GM19397 (cell line): Measurements from ENCODE around the gene SHC2.
"Not testable (repeated sequence)": the region's sequence is repeated elsewhere in the genome, so short reads cannot be mapped to it uniquely, and the experiment has no call there.

ENCODE experiments used
- ATAC-seq: cut with Tn5 transposase; IDR thresholded peaks from one replicate; pipeline ENCODE4 v1.9.1; 2021; ENCODE audit warnings: mild to moderate bottlenecking, moderate library complexity; ENCODE audit not compliant: unreplicated experiment

Gene SHC2

DNA sequence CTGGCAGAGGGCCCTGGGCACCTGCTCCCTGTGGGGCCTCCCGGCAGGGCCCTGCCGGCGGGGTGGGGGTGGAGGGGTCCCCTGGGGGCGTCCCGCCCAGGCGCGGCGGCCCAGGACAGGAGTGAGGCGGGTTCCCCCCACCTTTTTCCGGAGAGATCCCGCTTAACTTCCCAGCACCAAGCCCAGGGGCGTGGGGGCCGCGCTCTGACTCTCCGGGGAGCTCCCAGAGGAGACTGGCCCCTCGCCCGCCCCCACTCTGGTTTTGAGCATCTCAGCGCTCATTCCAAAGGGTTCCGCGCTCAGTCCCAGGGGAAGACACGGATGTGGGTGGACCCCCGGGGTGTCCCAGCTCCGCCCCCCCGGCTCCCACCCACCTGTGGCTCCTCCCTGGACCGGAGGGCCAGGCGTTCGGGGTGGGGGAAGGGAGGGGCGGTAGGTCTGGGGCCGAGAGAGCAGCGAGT is 52.4 kb downstream of the SHC2 start:
- no peak for ATAC-seq

- ATAC-seq: no peak
Measured at GRCh38 chr19:407511-408440, 53.1 kb downstream of the SHC2 start.

- ATAC-seq: no peak
Measured at GRCh38 chr19:406971-407510, 53.8 kb downstream of the SHC2 start.

GRCh38 chr19:406135-406781 is 54.6 kb downstream of the SHC2 start:
- no peak for ATAC-seq

DNA sequence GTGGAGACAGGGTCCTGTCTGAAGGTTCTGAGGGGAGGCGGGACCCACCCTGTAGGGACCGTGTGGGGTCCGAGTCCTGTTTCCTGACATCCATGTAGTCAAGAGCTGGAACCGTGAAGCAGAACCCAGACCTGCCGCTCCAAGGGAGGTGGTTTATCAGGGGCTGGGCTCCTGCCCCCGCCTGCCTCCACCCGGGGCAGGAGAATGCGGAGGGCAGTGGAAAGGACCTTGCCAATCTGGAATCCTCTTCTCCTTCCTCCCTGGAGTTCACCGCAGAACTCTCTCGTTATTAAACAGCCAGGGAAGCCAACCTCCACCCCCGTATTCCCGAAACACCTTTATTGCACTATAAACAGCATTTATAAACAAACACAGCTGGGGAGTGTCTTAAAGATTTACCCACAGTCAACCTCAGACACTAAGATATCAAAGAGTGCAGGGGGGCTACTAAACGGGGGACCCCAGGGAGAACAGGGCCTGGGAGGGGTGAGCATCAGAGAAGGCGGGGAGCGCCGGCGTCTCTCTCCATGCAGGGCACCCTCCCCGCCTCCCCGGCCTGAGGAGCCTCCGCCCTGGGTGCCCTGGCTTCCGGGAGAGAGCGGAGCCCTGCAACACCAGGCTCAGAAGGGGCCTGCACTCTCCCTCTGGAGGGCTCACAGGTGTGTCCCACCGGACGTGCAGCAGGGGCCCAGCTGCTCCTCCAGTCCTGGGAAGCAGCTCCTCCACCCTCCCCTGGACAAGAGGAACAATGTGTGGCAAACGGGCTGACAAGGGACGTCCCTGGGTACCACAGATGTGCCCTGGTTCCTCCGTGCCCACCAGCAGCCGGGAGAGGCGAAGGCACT is 55.5 kb downstream of the SHC2 start:
- no peak for ATAC-seq

- ATAC-seq: no peak
Measured at GRCh38 chr19:403221-404027, 57.4 kb downstream of the SHC2 start.

DNA sequence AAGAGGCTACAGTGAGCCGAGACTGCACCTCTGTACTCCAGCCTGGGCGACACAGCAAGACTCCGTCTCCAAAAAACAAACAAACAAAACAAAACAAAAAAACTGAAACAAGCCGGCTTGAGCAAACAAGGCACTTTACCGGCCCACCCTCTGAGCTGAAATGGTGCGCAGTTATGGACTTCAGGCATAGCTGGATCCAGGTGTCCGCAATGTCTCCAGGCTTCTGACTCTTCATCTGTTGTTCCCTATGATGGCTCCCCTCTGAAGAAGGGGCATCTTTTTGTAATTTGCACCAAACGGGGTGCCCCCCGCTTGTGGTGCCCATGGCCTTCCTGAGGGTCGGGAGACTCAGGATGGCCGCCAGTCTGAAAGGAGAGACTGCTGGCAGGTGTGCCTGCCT is 58.0 kb downstream of the SHC2 start:
- ATAC-seq: no peak

DNA sequence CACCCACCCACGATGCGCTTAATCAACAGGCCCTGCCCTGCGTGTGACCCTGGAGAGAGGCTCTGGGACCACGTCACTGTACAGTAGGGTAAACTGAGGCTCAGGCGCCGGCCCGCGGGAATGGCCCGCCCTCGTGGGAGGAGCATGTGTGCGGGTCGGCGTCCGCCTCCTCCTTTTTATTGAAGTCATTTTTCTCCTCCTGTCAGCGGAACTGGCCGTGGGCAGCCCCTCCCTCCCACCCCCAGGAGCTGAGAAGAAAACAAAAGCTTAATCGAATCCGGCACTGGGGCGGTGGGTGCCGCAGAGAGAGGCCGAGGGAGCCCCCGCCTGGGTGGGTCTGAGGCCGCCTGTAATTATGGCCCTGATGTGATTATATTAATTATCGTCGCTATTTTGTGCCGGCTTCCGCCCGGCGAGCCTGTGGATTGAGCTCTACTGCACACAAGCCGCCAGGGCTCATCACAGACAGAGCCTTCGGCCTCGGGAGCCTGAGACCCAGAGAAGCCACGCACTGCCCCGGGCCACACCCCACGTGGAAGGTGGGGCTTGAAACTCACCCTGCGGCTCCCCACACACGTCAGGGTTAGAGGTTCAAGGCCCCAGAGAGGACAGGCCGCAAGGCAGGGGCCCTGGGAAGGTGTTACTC is 58.8 kb downstream of the SHC2 start:
- no peak for ATAC-seq

- no peak for ATAC-seq
Measured at GRCh38 chr19:400976-401865, 59.6 kb downstream of the SHC2 start.

DNA sequence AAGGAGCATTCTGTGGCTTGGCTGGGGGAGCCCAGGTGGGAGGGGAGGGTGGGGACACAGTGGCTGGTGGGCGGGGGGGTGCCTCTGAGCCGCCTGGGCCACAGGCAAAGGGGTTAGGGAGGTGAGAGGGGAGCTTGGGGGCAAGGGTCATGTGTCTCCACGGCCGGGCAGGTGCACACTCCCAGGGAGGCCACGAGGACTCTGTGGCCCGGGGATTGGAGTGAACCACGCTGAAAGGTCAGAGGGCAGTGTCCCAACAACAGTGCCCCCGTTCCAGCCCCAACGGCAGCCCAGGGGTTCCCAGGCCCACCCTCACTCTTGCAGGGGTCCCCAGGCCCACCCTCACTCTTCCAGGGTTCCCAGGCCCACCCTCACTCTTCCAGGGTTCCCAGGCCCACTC is 61.5 kb downstream of the SHC2 start:
- no peak for ATAC-seq

DNA sequence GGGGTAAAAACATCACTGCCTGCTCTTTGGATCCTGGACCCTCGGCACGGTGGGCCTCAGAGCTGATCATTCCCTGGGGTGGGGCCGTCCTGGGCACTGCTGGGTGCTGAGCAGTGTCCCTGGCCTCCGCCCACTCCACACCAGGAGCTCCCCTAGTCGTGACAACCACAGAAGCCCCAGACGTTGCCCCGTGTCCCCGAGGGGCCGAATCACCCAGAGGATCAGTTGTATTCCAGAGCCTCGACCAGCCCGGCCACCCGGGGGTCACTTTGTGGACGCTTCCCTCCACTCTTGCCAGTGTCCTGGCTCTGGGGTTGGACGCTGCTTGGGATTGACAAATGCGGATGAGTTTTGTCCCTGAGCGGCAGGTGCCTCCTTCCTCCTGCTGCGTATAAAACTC is 62.1 kb downstream of the SHC2 start:
- ATAC-seq: no peak

GRCh38 chr19:397941-398706 is 62.7 kb downstream of the SHC2 start:
- ATAC-seq: no peak

DNA sequence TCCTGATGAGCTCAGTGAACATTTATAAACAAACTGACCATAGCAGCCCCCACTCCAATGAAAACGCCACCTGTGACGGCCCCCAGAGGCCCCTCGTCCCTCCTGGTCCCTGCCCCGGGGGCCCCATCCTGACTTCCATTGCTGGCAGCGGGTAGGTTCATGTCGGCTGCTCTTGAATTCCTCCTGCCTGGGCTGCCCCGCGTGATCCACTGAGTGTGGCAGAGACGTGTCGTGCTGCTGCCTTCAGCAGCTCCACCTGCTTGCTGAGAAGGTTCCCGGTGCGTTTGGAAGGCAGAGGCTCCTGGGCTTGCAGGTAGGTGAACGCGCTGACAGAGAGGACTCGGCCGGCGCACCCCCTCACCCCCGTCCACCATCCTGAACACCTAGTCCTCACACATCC is 63.5 kb downstream of the SHC2 start:
- ATAC-seq: no peak

GRCh38 chr19:395467-395866 is 65.4 kb downstream of the SHC2 start:
- no peak for ATAC-seq

- ATAC-seq: not testable (repeated sequence)
Measured at GRCh38 chr19:394857-395256, 66.0 kb downstream of the SHC2 start.

DNA sequence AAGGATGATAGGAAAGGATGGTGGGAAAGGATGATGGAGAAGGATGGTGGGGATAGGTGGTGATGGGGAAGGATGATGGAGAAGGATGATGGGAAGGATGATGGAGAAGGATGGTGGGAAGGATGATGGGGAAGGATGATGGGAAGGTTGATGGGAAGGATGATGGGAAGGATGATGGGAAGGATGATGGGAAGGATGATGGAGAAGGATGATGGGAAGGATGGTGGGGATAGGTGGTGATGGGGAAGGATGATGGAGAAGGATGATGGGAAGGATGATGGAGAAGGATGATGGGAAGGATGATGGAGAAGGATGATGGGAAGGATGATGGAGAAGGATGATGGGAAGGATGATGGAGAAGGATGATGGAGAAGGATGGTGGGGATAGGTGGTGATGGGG is 67.3 kb downstream of the SHC2 start:
- ATAC-seq: not testable (repeated sequence)

DNA sequence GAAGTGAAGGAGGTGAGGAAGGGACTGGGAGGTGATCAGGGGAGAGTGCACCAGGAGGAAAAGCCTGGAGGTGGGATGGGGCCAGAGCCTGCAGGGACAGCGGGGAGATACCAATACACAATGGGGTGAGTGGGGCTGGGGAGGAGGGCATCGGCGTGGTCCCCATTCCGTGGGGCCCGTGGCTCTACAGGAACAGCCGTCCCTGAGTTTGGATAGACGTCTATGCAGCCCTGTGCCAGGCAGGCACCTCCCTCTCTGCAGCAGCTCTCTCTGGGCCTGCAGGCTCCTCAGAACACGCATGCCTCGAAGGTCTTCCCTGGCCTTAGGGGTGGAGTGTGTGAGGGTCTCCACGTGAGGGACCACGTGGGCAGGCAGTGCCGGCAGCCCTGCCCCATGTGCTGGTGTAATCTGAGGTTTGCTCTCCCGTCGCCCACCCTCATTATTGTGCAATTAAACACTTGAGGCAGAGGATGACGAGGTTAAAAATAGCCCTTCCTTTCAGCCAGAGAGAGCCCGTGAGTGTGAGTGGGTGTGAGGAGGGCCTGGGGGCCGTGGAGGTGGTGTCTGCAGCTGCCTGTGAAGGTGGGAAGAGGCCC is 68.4 kb downstream of the SHC2 start:
- ATAC-seq: no peak
